ENCODE data around the gene PLEKHA7. TPM values are rescaled to one million over a fixed set of nuclear protein-coding genes. Genes with fewer than 3 reads are reported as not detected.

The PLEKHA7 gene
- total and polyA plus RNA-seq, 2 of the 4 experiments (the other 2 are of a cell fraction): 0.12 TPM; not detected in 1

GRCh38 chr11:16857186-16857585 lies 157.0 kb downstream of the PLEKHA7 start:
- no peak for TF ChIP-seq CTCF (conservative IDR thresholded peaks at IDR 0.05; ENCODE audit: low read depth, low read length)
- TF ChIP-seq RAD21 (IDR thresholded peaks at IDR 0.05; ENCODE audit: low read length): no peak
- TF ChIP-seq SMC3 (IDR thresholded peaks at IDR 0.05; ENCODE audit: low read depth, low read length): no peak
- no peak for TF ChIP-seq FOS (IDR thresholded peaks at IDR 0.05; ENCODE audit: low read depth, low read length)
- no peak for TF ChIP-seq BHLHE40 (IDR thresholded peaks at IDR 0.05; ENCODE audit: low read depth, low read length)
- no peak for TF ChIP-seq ELK1 (IDR thresholded peaks at IDR 0.05; ENCODE audit: borderline replicate concordance, low read depth, low read length)
- TF ChIP-seq CEBPB (IDR thresholded peaks at IDR 0.05; ENCODE audit: low read depth, low read length): no peak
- TF ChIP-seq USF2 (IDR thresholded peaks at IDR 0.05; ENCODE audit: low read depth, low read length): no peak
- TF ChIP-seq CHD1 (IDR thresholded peaks at IDR 0.05; ENCODE audit: low read depth, low read length): no peak
- TF ChIP-seq MAFK (IDR thresholded peaks at IDR 0.05; ENCODE audit: low read depth, low read length): no peak
- no peak for TF ChIP-seq RFX5 (IDR thresholded peaks at IDR 0.05; ENCODE audit: low read depth, low read length)
- TF ChIP-seq MXI1 (IDR thresholded peaks at IDR 0.05; ENCODE audit: borderline replicate concordance, low read depth, low read length): no peak
- no peak for TF ChIP-seq MAZ (IDR thresholded peaks at IDR 0.05; ENCODE audit: borderline replicate concordance, low read depth, low read length)
- TF ChIP-seq NFE2L2 (IDR thresholded peaks at IDR 0.05; ENCODE audit: low read depth, low read length): no peak
- no peak for TF ChIP-seq RCOR1 (IDR thresholded peaks at IDR 0.05; ENCODE audit: insufficient replicate concordance, low read length)
- TF ChIP-seq POLR2A (IDR thresholded peaks at IDR 0.05; ENCODE audit: low read depth, low read length): no peak
- dilution Hi-C loops (cut with HindIII; ENCODE audit: low sequenced_read_pairs, unreplicated experiment): no loop called here
- Histone ChIP-seq H2AK9ac (replicated peaks; ENCODE audit: low read depth, low read length, poor library complexity) (no peak overlapping the region), H3K4me2 (ENCODE audit: low read depth, low read length) (no peak overlapping the region), H3K4ac (ENCODE audit: low read depth, low read length) (no peak overlapping the region), H2AFZ (replicated peaks; ENCODE audit: low read length, poor library complexity) (no peak overlapping the region), H3K27me3 (ENCODE audit: control insufficient read depth, insufficient read depth, low read length) (peaks cover 9% of the 10 kb centered on the region), H2BK5ac (ENCODE audit: low read depth, low read length, poor library complexity, severe bottlenecking) (no peak overlapping the region), H3K27ac (ENCODE audit: insufficient read depth, low read length) (no peak overlapping the region), H4K91ac (ENCODE audit: insufficient read depth, low read depth, low read length) (no peak overlapping the region), H2BK15ac (ENCODE audit: low read depth, low read length) (no peak overlapping the region), H3K9ac (ENCODE audit: low read depth, low read length) (no peak overlapping the region), H3K9me1 (ENCODE audit: insufficient read depth, low read length) (no peaks in the 10 kb centered on the region), H3K18ac (ENCODE audit: low read depth, low read length) (no peak overlapping the region), H3K4me1 (ENCODE audit: control insufficient read depth, insufficient read depth, low read length) (no peaks in the 10 kb centered on the region), H3K4me3 (ENCODE audit: insufficient read depth, low read depth, low read length) (no peak overlapping the region), H3K36me3 (ENCODE audit: control insufficient read depth, insufficient read depth, low read length) (no peaks in the 10 kb centered on the region), H3K79me1 (ENCODE audit: low read depth in 1 of 2, low read length in 2 of 2) (no peaks in the 10 kb centered on the region), H4K20me1 (ENCODE audit: insufficient read depth, low read length) (no peaks in the 10 kb centered on the region), H2AK5ac (ENCODE audit: low read depth, low read length) (no peak overlapping the region), H3K9me3 (ENCODE audit: control insufficient read depth, insufficient read depth, low read length) (no peaks in the 10 kb centered on the region), H2BK120ac (ENCODE audit: low read depth, low read length) (no peak overlapping the region), H4K5ac (ENCODE audit: low read depth, low read length) (no peak overlapping the region), H3K23ac (ENCODE audit: low read depth, low read length) (no peak overlapping the region), H2BK20ac (ENCODE audit: low read depth, low read length) (no peak overlapping the region), H4K8ac (ENCODE audit: low read depth in 2 of 2, low read length in 2 of 2) (no peak overlapping the region), H3K14ac (replicated peaks; ENCODE audit: low read depth, low read length) (no peak overlapping the region), H3K56ac (ENCODE audit: extremely low read depth, insufficient read depth, low read length) (no peak overlapping the region)
- ChIA-PET POLR2A (ENCODE audit: unreplicated experiment) (no interaction called here), CTCF (no interaction called here)
- WGBS, 2 experiments (ENCODE audit: extremely low coverage in 2 of 2, insufficient read length in 1 of 2): 63% methylated on average over 1 of the region's 4 CpGs; no CpG with 5 or more reads in 1 of the 2 experiments
- ATAC-seq (ENCODE audit: low read depth) (no peak), DNase-seq (no peak)
- no TSS peak for BruUV-seq (replicated peaks)
- intact Hi-C loops (cut with micrococcal nuclease): no loop called here
- in situ Hi-C loops (cut with MboI; ENCODE audit: low sequenced_read_pairs): no loop called here
